ENCODE data around the gene CDH13.

- TF ChIP-seq, protein P1, sequence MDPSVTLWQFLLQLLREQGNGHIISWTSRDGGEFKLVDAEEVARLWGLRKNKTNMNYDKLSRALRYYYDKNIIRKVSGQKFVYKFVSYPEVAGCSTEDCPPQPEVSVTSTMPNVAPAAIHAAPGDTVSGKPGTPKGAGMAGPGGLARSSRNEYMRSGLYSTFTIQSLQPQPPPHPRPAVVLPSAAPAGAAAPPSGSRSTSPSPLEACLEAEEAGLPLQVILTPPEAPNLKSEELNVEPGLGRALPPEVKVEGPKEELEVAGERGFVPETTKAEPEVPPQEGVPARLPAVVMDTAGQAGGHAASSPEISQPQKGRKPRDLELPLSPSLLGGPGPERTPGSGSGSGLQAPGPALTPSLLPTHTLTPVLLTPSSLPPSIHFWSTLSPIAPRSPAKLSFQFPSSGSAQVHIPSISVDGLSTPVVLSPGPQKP (CRISPR knock-in tag; IDR thresholded peaks at IDR 0.05): no peak
- TF ChIP-seq YY1 (IDR thresholded peaks at IDR 0.05; ENCODE audit: borderline replicate concordance in 1 of 3, control insufficient read depth in 1 of 3, extremely low read depth in 1 of 3, insufficient read depth in 3 of 3, insufficient read length in 1 of 3, insufficient replicate concordance in 2 of 3, low read depth in 1 of 3, low read length in 2 of 3) (no peak), EP300 (IDR thresholded peaks at IDR 0.05; ENCODE audit: low read length) (no peak), CHD1 (IDR thresholded peaks at IDR 0.05; ENCODE audit: low read length) (no peak), FOXA1 (IDR thresholded peaks at IDR 0.05; ENCODE audit: borderline replicate concordance) (no peak)
- TF ChIP-seq, protein P2, sequence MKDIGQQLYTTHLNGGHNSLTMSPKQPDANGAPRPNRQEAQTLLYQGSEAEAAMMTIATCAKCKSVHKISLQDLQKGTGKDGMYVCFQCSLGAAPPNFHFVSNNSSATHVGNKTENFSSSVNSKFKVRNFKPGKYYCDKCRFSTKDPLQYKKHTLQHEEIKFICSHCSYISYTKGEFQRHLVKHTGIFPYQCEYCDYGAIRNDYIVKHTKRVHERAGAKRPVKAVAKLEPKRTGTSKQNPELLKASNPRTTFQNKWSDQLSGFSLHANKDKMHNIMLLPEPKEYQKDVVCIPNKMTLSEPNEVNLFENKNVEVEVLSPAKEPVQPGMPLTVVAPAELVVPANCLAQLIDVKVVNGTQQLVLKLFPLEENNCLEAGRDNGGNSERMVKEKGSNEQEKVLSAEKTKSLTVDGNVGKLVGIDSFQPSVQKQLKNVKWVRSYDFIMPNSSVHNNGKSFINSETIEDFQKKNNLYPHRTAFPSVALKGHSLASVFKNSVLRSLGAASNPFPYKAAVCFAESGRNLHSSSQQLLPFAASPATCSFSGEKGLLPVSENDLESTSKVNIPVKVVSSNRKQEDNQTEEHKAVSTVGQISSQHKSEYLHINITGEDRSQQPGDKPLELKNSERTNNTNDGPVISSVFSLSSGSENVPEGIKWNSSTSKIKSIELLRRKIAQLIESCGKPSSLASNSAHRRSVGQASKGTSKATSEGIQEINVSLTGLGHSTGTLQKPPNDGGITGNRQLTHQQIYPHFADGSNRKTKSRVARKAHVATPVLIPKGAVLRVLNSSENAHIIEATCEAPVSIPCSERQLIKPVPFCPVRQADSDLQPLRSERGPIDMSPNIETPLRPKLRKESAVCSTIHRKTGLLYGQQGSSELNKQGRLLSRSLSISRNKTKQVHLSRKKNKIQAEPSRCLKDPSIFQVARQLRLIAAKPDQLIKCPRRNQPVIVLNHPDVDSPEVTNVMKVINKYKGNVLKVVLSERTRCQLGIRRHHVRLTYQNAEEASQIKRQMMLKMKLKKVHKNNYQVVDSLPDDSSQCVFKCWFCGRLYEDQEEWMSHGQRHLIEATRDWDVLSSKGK (CRISPR knock-in tag; IDR thresholded peaks at IDR 0.05): no peak
- TF ChIP-seq, protein P3, sequence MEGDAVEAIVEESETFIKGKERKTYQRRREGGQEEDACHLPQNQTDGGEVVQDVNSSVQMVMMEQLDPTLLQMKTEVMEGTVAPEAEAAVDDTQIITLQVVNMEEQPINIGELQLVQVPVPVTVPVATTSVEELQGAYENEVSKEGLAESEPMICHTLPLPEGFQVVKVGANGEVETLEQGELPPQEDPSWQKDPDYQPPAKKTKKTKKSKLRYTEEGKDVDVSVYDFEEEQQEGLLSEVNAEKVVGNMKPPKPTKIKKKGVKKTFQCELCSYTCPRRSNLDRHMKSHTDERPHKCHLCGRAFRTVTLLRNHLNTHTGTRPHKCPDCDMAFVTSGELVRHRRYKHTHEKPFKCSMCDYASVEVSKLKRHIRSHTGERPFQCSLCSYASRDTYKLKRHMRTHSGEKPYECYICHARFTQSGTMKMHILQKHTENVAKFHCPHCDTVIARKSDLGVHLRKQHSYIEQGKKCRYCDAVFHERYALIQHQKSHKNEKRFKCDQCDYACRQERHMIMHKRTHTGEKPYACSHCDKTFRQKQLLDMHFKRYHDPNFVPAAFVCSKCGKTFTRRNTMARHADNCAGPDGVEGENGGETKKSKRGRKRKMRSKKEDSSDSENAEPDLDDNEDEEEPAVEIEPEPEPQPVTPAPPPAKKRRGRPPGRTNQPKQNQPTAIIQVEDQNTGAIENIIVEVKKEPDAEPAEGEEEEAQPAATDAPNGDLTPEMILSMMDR (IDR thresholded peaks at IDR 0.05 in 2 of 3, conservative IDR thresholded peaks at IDR 0.05 in 1 of 3; ENCODE audit: insufficient read depth in 2 of 3, low read depth in 1 of 3, low read length in 3 of 3): no peak
Observed at GRCh38 chr16:82741073-82741615, 114.4 kb downstream of the CDH13 start.

Data from K562 (cell line).